IPS-18a (cell line): Measurements from ENCODE around the gene STARD10.
A peak's percentile ranks its signal among the peaks of the same experiment; 100 is the strongest.

Source experiments
- H3K27ac ChIP-seq: one replicate; pipeline ENCODE4 v1.5.1; 2013; ENCODE audit warnings: low read length
- H3K27me3 ChIP-seq: one replicate; pipeline ENCODE4 v1.6.1; 2013; ENCODE audit warnings: mild to moderate bottlenecking, low read length; ENCODE audit not compliant: control insufficient read depth, insufficient read depth
- H3K36me3 ChIP-seq: one replicate; pipeline ENCODE4 v1.6.1; 2013; ENCODE audit warnings: low read depth, low read length; ENCODE audit not compliant: control insufficient read depth
- H3K4me1 ChIP-seq: one replicate; pipeline ENCODE4 v1.6.1; 2013; ENCODE audit warnings: low read depth, low read length; ENCODE audit not compliant: control insufficient read depth
- H3K4me3 ChIP-seq: one replicate; pipeline ENCODE4 v1.5.1; 2013; ENCODE audit warnings: low read length
- H3K9ac ChIP-seq: one replicate; pipeline ENCODE4 v1.6.1; 2013; ENCODE audit warnings: mild to moderate bottlenecking, low read length, moderate library complexity
- H3K9me3 ChIP-seq: one replicate; pipeline ENCODE4 v1.6.1; 2013; ENCODE audit warnings: low read depth, low read length; ENCODE audit not compliant: control insufficient read depth

STARD10 gene

GRCh38 chr11:72783144-72783905 lies 10.5 kb downstream of the STARD10 start:
- H3K36me3 ChIP-seq: no peaks in the 10 kb centered on the region
- no peaks in the 10 kb centered on the region for H3K9me3 ChIP-seq
- no peak overlapping the region for H3K9ac ChIP-seq
- peaks cover 20% of the 10 kb centered on the region for H3K27me3 ChIP-seq
- peaks cover 10% of the 10 kb centered on the region for H3K4me1 ChIP-seq
- H3K27ac ChIP-seq: no peak overlapping the region
- no peak overlapping the region for H3K4me3 ChIP-seq

- Histone ChIP-seq H3K36me3 (no peaks in the 10 kb centered on the region), H3K4me3 (peak overlapping the region; percentile 53)
Observed at GRCh38 chr11:72782081-72782920, 11.5 kb downstream of the STARD10 start.

DNA sequence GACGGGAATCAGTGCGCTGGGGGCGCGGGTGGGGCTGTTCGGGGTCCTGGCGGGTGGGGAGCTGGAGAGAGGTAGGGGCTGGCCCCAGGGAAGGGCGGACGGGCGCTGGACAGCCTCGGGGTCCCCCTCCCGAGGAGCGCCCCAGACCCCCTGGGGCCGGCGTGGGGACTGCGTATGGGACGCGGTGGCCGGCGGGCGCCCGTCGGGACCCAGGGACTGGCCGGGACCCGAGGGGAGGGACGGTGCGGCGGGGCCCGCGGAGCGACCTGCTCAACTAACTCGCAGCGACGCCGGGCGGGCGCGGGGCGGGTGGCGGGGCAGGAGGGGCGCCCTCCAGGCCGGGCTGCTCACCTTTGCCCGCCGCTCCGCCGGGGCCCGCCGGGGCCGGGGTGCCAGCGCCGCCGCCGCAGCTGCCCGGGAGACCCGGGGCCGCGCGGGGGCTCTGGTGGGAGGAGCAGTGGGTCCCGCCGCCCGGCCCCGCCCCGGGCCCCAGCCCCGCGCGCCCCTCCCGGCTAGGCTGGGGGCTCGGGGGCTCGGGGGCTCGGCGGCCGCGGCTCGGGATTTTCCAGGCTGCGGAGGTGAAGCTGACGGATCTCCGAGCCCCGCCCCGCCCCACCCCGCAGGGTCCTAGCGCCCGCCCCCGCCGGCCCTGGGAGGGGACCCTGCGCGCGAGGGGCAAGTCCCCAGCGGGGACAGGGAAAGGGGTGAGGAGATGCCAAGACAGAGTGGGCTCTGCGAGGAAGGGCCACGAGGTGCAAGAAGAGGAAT lies 12.3 kb downstream of the STARD10 start:
- Histone ChIP-seq H3K9ac (no peak overlapping the region), H3K4me3 (peak overlapping the region; percentile 58), H3K4me1 (peaks cover 6% of the 10 kb centered on the region), H3K27ac (no peak overlapping the region), H3K9me3 (no peaks in the 10 kb centered on the region), H3K36me3 (no peaks in the 10 kb centered on the region), H3K27me3 (peaks cover 20% of the 10 kb centered on the region)

More at GRCh38 chr11:72782081-72782920, 11.5 kb downstream of the STARD10 start:
- no peak overlapping the region for H3K9ac ChIP-seq
- H3K9me3 ChIP-seq: no peaks in the 10 kb centered on the region
- H3K27me3 ChIP-seq: peaks cover 20% of the 10 kb centered on the region
- H3K4me1 ChIP-seq: peaks cover 10% of the 10 kb centered on the region
- H3K27ac ChIP-seq: no peak overlapping the region

- H3K36me3 ChIP-seq: no peaks in the 10 kb centered on the region
- peaks cover 6% of the 10 kb centered on the region for H3K4me1 ChIP-seq
- H3K27me3 ChIP-seq: peaks cover 20% of the 10 kb centered on the region
- no peaks in the 10 kb centered on the region for H3K9me3 ChIP-seq
- H3K9ac ChIP-seq: no peak overlapping the region
- no peak overlapping the region for H3K27ac ChIP-seq
- H3K4me3 ChIP-seq: peak overlapping the region; percentile 58
Observed at GRCh38 chr11:72781063-72781312, 12.9 kb downstream of the STARD10 start.

- H3K27ac ChIP-seq: no peak overlapping the region
- H3K9ac ChIP-seq: no peak overlapping the region
- H3K4me3 ChIP-seq: peak overlapping the region; percentile 58
Observed at GRCh38 chr11:72780296-72781062, 13.4 kb downstream of the STARD10 start.

GRCh38 chr11:72779495-72780128 lies 14.2 kb downstream of the STARD10 start:
- Histone ChIP-seq H3K9me3 (no peaks in the 10 kb centered on the region), H3K4me1 (peaks cover 6% of the 10 kb centered on the region), H3K36me3 (no peaks in the 10 kb centered on the region), H3K9ac (no peak overlapping the region), H3K27me3 (peaks cover 20% of the 10 kb centered on the region), H3K4me3 (no peak overlapping the region), H3K27ac (no peak overlapping the region)

More at GRCh38 chr11:72780296-72781062, 13.4 kb downstream of the STARD10 start:
- no peaks in the 10 kb centered on the region for H3K36me3 ChIP-seq
- H3K4me1 ChIP-seq: peaks cover 6% of the 10 kb centered on the region
- H3K9me3 ChIP-seq: no peaks in the 10 kb centered on the region
- H3K27me3 ChIP-seq: peaks cover 20% of the 10 kb centered on the region

GRCh38 chr11:72778535-72779494 lies 15.0 kb downstream of the STARD10 start:
- H3K36me3 ChIP-seq: no peaks in the 10 kb centered on the region
- peaks cover 6% of the 10 kb centered on the region for H3K4me1 ChIP-seq
- H3K27me3 ChIP-seq: peaks cover 20% of the 10 kb centered on the region
- H3K9ac ChIP-seq: no peak overlapping the region
- no peak overlapping the region for H3K27ac ChIP-seq
- no peaks in the 10 kb centered on the region for H3K9me3 ChIP-seq
- H3K4me3 ChIP-seq: no peak overlapping the region

- no peak overlapping the region for H3K27ac ChIP-seq
- H3K36me3 ChIP-seq: no peaks in the 10 kb centered on the region
- no peak overlapping the region for H3K4me3 ChIP-seq
- H3K9me3 ChIP-seq: no peaks in the 10 kb centered on the region
- H3K4me1 ChIP-seq: peaks cover 6% of the 10 kb centered on the region
- peaks cover 20% of the 10 kb centered on the region for H3K27me3 ChIP-seq
- H3K9ac ChIP-seq: no peak overlapping the region
Observed at GRCh38 chr11:72777755-72778278, 16.0 kb downstream of the STARD10 start.

DNA sequence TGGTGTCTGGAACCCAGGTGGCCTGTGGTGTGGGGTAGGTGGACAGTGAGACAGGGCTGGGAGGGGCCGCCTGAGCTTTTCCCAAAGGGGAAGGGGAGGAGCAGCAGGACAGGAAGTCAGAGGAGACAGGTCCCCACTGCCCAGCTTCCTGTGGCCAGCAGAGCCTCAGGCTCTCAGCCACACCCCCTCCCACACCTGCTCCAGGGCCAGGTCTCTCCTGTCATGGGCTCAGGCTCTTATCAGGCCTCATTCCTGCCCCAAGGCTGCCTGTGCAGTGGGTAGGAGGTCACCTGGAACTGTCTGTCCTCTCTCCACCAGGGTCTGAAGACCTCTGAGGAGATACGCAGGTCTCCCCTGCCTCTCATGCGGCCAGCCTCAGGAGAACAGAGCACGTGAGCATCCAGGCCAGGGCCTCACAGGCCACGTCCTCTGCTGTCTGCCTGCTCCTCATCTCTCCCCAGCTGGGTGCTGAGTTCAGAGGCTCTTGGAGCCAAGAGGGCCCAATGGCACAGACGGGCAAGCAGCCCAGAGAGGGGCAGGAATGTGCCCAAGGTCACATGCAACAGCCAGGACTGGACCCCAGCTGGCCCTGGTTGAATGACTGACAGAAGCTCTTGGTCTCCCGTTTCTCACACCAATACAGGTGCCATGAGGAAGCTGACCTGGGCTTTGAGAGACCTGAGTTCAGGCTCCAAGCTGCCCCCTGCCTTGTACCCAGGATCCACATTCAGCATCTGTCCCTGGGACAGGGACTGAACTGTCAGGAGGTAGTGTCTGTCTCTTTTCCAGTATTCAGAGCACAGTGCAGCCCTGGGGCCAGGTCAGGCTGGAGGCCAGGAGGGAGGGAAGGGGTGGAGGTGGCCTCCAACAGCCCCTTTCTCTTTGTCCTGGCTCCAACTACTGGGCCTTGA lies 16.7 kb downstream of the STARD10 start:
- Histone ChIP-seq H3K9ac (no peak overlapping the region), H3K27me3 (peaks cover 16% of the 10 kb centered on the region), H3K36me3 (no peaks in the 10 kb centered on the region), H3K9me3 (no peaks in the 10 kb centered on the region), H3K27ac (no peak overlapping the region), H3K4me1 (peaks cover 2% of the 10 kb centered on the region), H3K4me3 (no peak overlapping the region)
